ENCODE measurements around the gene DUOX2.
"Not testable (repeated sequence)": the region's sequence is repeated elsewhere in the genome, so short reads cannot be mapped to it uniquely, and the experiment has no call there.

The DUOX2 gene

GRCh38 chr15:45138814-45139765 lies 25.1 kb upstream of the DUOX2 start:
- DNase-seq: no peak

- no peak for DNase-seq
These were observed 23.7 kb upstream of the DUOX2 start for GRCh38 chr15:45137703-45138102.

- no peak for DNase-seq
These were observed 22.4 kb upstream of the DUOX2 start for GRCh38 chr15:45136378-45136764.

GRCh38 chr15:45135705-45136377 lies 21.9 kb upstream of the DUOX2 start:
- DNase-seq: not testable (repeated sequence)

DNA sequence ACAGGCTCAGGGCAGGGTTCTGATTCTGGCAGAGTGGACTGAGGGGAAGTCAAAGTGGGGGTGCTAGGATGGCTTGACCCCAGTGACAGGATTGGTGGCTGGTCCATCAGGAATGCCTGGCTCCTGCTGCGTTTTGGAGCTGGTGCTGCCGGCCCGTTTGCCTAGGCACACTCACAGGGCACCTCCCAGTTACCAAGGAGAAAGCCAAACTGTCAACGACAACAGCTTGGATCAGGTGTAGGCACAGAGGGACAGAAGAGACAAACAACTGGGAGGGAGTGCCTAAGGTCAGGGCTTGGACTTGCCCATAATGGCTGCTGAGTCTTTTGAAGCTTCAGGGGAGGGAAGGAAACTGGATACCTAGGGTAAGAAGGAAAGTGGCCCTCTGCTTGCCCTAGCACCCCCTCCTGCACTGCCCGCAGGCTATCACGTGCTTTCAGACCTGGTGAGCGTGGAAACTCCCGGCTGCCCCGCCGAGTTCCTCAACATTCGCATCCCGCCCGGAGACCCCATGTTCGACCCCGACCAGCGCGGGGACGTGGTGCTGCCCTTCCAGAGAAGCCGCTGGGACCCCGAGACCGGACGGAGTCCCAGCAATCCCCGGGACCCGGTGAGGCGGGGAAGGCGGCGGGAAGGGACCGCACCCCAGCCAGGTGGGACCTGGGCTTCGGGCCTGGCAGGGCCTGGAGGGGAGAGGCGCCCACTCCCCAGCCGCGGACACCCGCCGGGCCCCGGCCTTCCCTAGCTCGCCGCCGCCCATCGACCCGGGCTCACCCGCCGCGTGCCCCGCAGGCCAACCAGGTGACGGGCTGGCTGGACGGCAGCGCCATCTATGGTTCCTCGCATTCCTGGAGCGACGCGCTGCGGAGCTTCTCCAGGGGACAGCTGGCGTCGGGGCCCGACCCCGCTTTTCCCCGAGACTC lies 21.0 kb upstream of the DUOX2 start:
- DNase-seq: peak; percentile 49

- DNase-seq: no peak
These were observed 20.1 kb upstream of the DUOX2 start for GRCh38 chr15:45134046-45134445.

- no peak for DNase-seq
These were observed 19.6 kb upstream of the DUOX2 start for GRCh38 chr15:45133561-45133920.

- no peak for DNase-seq
These were observed 19.0 kb upstream of the DUOX2 start for GRCh38 chr15:45132844-45133560.

- no peak for DNase-seq
These were observed 17.5 kb upstream of the DUOX2 start for GRCh38 chr15:45131510-45131909.

DNA sequence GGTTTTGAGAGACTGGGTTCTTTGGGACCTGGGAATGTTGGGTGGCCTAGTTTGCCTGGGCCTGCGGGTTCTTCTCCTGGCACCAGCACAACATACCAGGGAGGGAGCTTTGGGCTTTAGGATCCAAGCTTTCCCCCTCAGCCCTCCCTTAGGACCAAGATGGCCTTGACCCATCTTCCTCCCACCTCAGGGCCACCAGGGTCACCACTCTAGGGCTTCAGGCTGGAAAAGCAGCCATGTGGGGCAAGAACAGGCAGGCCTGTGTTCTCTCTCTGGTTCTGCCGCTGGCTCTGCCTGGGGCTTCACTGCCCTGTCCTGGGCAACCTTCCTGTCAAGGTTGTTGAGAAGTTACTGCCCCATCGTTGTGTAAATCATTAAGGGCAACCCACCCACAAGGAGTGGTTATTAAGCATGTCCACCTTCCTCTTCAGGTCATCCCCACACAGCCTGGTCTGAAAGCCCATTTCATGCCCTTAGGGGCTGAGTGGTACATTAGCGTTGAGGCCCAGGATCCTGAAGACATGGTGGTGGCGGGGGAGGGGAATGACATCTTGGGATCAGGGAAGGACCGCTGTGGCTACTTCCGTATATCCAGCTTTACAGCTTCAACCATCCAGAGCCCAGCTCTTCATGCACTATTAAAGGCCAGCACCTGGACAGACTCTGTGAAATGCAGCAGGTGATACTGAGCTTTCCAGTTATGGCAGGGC lies 16.5 kb upstream of the DUOX2 start:
- DNase-seq: no peak

- DNase-seq: peak; percentile 45
These were observed 15.7 kb upstream of the DUOX2 start, which contains the start of the genes DUOX1 and DUOXA1 for GRCh38 chr15:45129651-45130129. Gene DUOX1 (plus strand): TSS chr15:45129994. CDS start chr15:45131967, 1,973 bp downstream. Gene DUOXA1 (minus strand): TSS chr15:45129879. CDS start chr15:45123014, 6,865 bp downstream.

- DNase-seq: no peak
These were observed 15.1 kb upstream of the DUOX2 start for GRCh38 chr15:45128971-45129639.

DNA sequence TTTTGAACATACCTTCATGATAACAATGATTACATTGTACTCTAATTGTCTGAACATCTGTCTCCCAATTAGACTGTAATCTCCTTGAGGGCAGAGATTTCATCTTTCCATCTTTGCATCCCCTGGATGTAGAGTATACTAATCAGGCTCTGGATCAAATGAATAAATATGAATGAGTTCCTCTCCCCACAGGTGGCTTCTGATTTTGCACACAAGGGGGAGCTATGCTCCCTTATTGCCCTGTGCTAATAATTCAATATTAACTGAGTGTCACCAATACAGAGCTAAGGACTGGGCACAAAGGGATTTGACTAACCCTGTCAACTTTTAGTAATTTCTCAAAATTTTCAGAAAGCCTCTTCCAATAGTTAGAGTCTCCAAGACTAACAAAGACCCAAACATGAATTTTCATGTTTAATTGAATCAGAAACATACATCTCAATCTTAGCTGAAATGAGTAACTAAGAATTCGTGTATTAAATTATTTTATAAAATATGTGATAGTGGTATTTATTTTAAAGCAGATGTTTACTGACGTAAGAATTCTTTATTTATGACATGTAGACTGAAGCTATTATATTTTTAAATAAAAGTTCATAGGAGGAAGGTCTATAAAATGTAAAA lies 12.7 kb upstream of the DUOX2 start:
- DNase-seq: no peak

GRCh38 chr15:45123397-45123796 lies 9.4 kb upstream of the DUOX2 start:
- DNase-seq: no peak

- DNase-seq: no peak
These were observed 8.7 kb upstream of the DUOX2 start for GRCh38 chr15:45122719-45123118.

DNA sequence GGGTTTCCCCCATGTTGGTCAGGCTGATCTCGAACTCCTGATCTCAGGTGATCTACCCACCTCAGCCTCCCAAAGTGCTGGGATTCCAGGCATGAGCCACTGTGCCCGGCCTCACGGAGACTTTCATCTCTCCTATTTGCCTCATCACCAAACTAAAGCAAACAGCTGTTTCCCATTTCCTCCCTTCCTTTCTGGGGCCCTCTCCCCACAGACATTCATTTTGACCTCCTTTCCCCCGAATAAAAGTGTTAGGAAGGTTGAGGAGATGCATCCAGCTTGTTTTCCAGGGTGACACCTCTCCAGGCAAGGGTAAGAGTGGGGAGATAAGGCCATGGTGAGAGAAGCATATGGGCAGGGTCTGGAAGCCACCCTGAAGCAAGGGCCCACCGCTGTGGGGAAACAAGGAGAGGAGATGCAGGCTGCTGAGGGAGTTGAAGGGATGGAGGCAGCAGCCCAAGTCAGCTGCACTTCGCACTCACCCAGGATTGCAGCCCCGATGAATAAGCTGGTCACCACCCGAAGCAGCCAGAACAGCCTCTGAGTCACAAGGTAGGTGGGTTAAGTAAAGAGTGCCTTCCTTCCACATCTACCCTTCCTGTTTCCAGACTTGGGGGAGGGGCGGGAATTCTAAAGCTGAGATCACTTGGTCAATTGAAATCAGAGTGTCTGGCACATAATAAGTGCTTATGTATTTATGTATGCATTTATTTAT lies 7.9 kb upstream of the DUOX2 start:
- DNase-seq: no peak

DNA sequence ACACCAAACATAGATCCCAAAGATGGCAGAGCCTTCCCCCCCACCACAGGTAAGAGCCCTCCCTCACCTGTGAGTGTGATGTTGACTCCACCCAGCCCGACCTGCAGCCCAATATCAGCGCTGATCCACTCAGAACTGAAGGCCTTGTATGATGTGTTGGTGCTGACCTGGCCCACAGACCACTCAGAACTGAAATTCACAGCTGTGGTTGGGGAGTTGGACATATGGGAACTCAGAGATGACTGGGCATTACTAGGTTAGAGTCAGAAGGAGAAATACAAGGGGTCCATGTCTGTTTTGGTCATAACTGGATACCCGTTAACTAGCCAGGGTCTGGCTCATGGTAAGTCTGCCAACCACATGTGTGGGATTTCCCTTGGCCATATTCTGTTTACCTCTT lies 7.0 kb upstream of the DUOX2 start:
- DNase-seq: no peak

- no peak for DNase-seq
These were observed 6.4 kb upstream of the DUOX2 start for GRCh38 chr15:45120081-45120972.

DNA sequence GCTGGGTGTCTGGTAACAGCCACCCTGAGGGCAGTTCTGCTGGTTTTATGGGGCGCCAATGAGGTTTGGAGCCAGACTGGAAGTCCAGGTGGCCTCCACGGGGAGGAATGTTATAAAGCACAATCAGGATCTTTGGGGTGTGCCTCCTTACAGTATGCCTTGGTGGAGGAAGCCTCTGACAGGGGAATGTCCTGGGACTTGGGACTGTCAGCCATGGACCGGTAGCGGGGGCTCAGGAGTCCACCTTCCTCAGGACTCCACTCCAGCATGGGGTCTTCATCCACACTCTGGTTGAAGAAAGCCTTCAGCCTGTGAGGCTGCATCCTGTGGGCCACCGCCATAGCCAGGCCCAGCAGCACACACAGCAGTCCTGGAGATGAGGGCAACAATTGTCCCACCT lies 5.0 kb upstream of the DUOX2 start:
- DNase-seq: no peak

All from activated T-cell treated with anti-CD3 and anti-CD28 coated beads, Interleukin-2, amount 50 U/mL, for 1 hour (primary cell).